Kidney epithelial cell (primary cell): ENCODE measurements around the gene USP9X. TPM values are rescaled to one million over a fixed set of nuclear protein-coding genes. Genes with fewer than 3 reads are reported as not detected.
A peak's percentile ranks its signal among the peaks of the same experiment; 100 is the strongest.
"Not testable (repeated sequence)": the region's sequence is repeated elsewhere in the genome, so short reads cannot be mapped to it uniquely, and the experiment has no call there.

Experiments
- DNase-seq: peaks from one replicate; pipeline ENCODE4 v3.0.0-alpha.2; 2010; ENCODE audit warnings: low read depth
- H3K27me3 ChIP-seq: 2 replicates; pipeline ENCODE4 v1.6.0; 2011; ENCODE audit warnings: low read length; ENCODE audit not compliant: control insufficient read depth, insufficient read depth
- H3K36me3 ChIP-seq: 2 replicates; pipeline ENCODE4 v1.5.1; 2011; ENCODE audit warnings: low read length; ENCODE audit not compliant: control insufficient read depth, insufficient read depth
- H3K4me3 ChIP-seq: 2 replicates; pipeline ENCODE4 v1.5.1; 2011; ENCODE audit warnings: low read depth, mild to moderate bottlenecking, control low read depth, low read length
- CTCF ChIP-seq: IDR thresholded peaks from 2 replicates; pipeline ENCODE4 v1.5.1; 2011; ENCODE audit warnings: mild to moderate bottlenecking, moderate library complexity, low read length, control low read depth, inconsistent platforms; ENCODE audit not compliant: insufficient read depth, poor library complexity, severe bottlenecking
- total RNA-seq: library from RNA; depleted of rRNA; stranded (reverse); fragments of >200 nt; gene quantifications from 2 replicates; pipeline ENCODE4 v1.2.3, GENCODE V29; 2015

Gene USP9X
- total RNA-seq, 1 donor from 2014 or later: 53.7 TPM

- no peak for TF ChIP-seq CTCF
- Histone ChIP-seq H3K27me3 (no peaks in the 10 kb centered on the region), H3K36me3 (no peaks in the 10 kb centered on the region), H3K4me3 (no peak overlapping the region)
- DNase-seq: no peak
These were observed 25.8 kb downstream of the USP9X start for GRCh38 chrX:41110801-41111625.

GRCh38 chrX:41115104-41115425 lies 29.8 kb downstream of the USP9X start:
- not testable (repeated sequence) for H3K36me3 ChIP-seq, DNase-seq, H3K4me3 ChIP-seq, H3K27me3 ChIP-seq
- TF ChIP-seq CTCF: peak; percentile 62

GRCh38 chrX:41116948-41117347 lies 31.7 kb downstream of the USP9X start:
- Histone ChIP-seq H3K27me3 (no peaks in the 10 kb centered on the region), H3K4me3 (no peak overlapping the region), H3K36me3 (no peaks in the 10 kb centered on the region)
- no peak for TF ChIP-seq CTCF
- DNase-seq: no peak

GRCh38 chrX:41118156-41118555 lies 32.9 kb downstream of the USP9X start:
- no peaks in the 10 kb centered on the region for H3K27me3 ChIP-seq
- TF ChIP-seq CTCF: no peak
- H3K36me3 ChIP-seq: no peaks in the 10 kb centered on the region
- DNase-seq: no peak
- H3K4me3 ChIP-seq: no peak overlapping the region

- no peak for TF ChIP-seq CTCF
- DNase-seq: no peak
- H3K27me3 ChIP-seq: no peaks in the 10 kb centered on the region
- no peak overlapping the region for H3K4me3 ChIP-seq
- no peaks in the 10 kb centered on the region for H3K36me3 ChIP-seq
These were observed 34.6 kb downstream of the USP9X start for GRCh38 chrX:41119803-41120202.

GRCh38 chrX:41121766-41122165 lies 36.5 kb downstream of the USP9X start:
- Histone ChIP-seq H3K4me3 (no peak overlapping the region), H3K27me3 (no peaks in the 10 kb centered on the region)
- DNase-seq: no peak

More at GRCh38 chrX:41121766-41122165, 36.5 kb downstream of the USP9X start:
- TF ChIP-seq CTCF: no peak
- no peaks in the 10 kb centered on the region for H3K36me3 ChIP-seq
